Dermis lymphatic vessel endothelial cell (primary cell): ENCODE measurements around the gene ZNF626. TPM values are rescaled to one million over a fixed set of nuclear protein-coding genes. Genes with fewer than 3 reads are reported as not detected.

ENCODE experiments used
- total RNA-seq: library from RNA; depleted of rRNA; stranded (reverse); fragments of >200 nt; gene quantifications from 2 replicates; pipeline ENCODE4 v1.2.1, GENCODE V29; 2014

ZNF626 gene
- 8.1 and 12.6 TPM in 2 replicates for total RNA-seq

GRCh38 chr19:20661150-20661819, at the start of gene ZNF626:
TSS of gene ZNF626 (minus strand) at chr19:20661571. CDS start at chr19:20661446, 125 bp downstream.

Other genes with a start within 250 kb of the ZNF626 start
- 8.3 and 9.8 TPM in 2 replicates for gene ZNF737, start 95.8 kb downstream of the ZNF626 start, total RNA-seq
- gene ZNF66, start 114.7 kb upstream of the ZNF626 start, total RNA-seq: 2.0 and 3.2 TPM in 2 replicates